ENCODE measurements around the gene GRB10.

- TF ChIP-seq CEBPB (IDR thresholded peaks at IDR 0.05) (peak in 1 of 2 experiments; percentile 82; a peak in 2 of 4 replicates), FOSL2 (IDR thresholded peaks at IDR 0.05) (no peak), FOSL2 (CRISPR knock-in tag; IDR thresholded peaks at IDR 0.05) (peak; percentile 64), SREBF2 (IDR thresholded peaks at IDR 0.05) (no peak), RCOR1 (IDR thresholded peaks at IDR 0.05; ENCODE audit: low read depth, low read length) (no peak)
These were observed 49.1 kb downstream of the GRB10 start for GRCh38 chr7:50733552-50733951.

Data from A549 (cell line).